HG02623 (cell line): ENCODE measurements around the gene MBOAT1.

Experiments
- ATAC-seq: cut with Tn5 transposase; IDR thresholded peaks from one replicate; pipeline ENCODE4 v1.9.1; 2021; ENCODE audit warnings: moderate library complexity; ENCODE audit not compliant: unreplicated experiment

MBOAT1 gene

GRCh38 chr6:20112241-20112640 is 100.0 kb downstream of the MBOAT1 start:
- no peak for ATAC-seq

GRCh38 chr6:20110478-20110877 is 101.8 kb downstream of the MBOAT1 start:
- no peak for ATAC-seq

GRCh38 chr6:20109526-20109925 is 102.7 kb downstream of the MBOAT1 start:
- no peak for ATAC-seq

GRCh38 chr6:20105838-20106237 is 106.4 kb downstream of the MBOAT1 start:
- ATAC-seq = no peak

- ATAC-seq = no peak
These were observed 107.6 kb downstream of the MBOAT1 start for GRCh38 chr6:20104696-20105095.

- ATAC-seq = no peak
These were observed 109.7 kb downstream of the MBOAT1 start for GRCh38 chr6:20102397-20103073.

- no peak for ATAC-seq
These were observed 113.1 kb downstream of the MBOAT1 start for GRCh38 chr6:20099156-20099555.

GRCh38 chr6:20098267-20098876 is 113.9 kb downstream of the MBOAT1 start:
- ATAC-seq = no peak

- ATAC-seq = no peak
These were observed 115.7 kb downstream of the MBOAT1 start for GRCh38 chr6:20096536-20096935.

- ATAC-seq = no peak
These were observed 116.8 kb downstream of the MBOAT1 start for GRCh38 chr6:20095436-20095835.

- peak; percentile 53 for ATAC-seq
These were observed 120.2 kb downstream of the MBOAT1 start for GRCh38 chr6:20092071-20092566.

- ATAC-seq = no peak
These were observed 125.3 kb downstream of the MBOAT1 start for GRCh38 chr6:20086992-20087391.

- ATAC-seq = no peak
These were observed 126.5 kb downstream of the MBOAT1 start for GRCh38 chr6:20085817-20086216.

- no peak for ATAC-seq
These were observed 127.9 kb downstream of the MBOAT1 start for GRCh38 chr6:20084411-20084810.

GRCh38 chr6:20071998-20072397 is 140.3 kb downstream of the MBOAT1 start:
- ATAC-seq = no peak

GRCh38 chr6:20070047-20070446 is 142.2 kb downstream of the MBOAT1 start:
- ATAC-seq = no peak

GRCh38 chr6:20069021-20069522 is 143.2 kb downstream of the MBOAT1 start:
- no peak for ATAC-seq

GRCh38 chr6:20068421-20068988 is 143.8 kb downstream of the MBOAT1 start:
- no peak for ATAC-seq

- peak; percentile 60 for ATAC-seq
These were observed 150.3 kb downstream of the MBOAT1 start for GRCh38 chr6:20061952-20062351.

- ATAC-seq = no peak
These were observed 152.0 kb downstream of the MBOAT1 start for GRCh38 chr6:20060252-20060651.

- ATAC-seq = no peak
These were observed 153.4 kb downstream of the MBOAT1 start for GRCh38 chr6:20058912-20059311.
